ENCODE data around the gene GRID2IP. TPM values are rescaled to one million over a fixed set of nuclear protein-coding genes. Genes with fewer than 3 reads are reported as not detected.

The GRID2IP gene
- total and polyA plus RNA-seq, 4 donors: 0.16 to 0.80 (median 0.50) TPM

GRCh38 chr7:6567886-6568285, 16.6 kb upstream of the GRID2IP start:
- no peak overlapping the region for H3K9ac ChIP-seq (ENCODE audit: insufficient read depth in 1 of 2, low read length in 2 of 2)
- H3K36me3 ChIP-seq (ENCODE audit: control insufficient read depth in 4 of 4, insufficient read depth in 4 of 4, low read length in 4 of 4): no peaks in the 10 kb centered on the region
- DNase-seq (no peak), ATAC-seq (ENCODE audit: insufficient read depth, low FRiP score) (no peak)
- H3K27ac ChIP-seq (ENCODE audit: low read depth in 1 of 2, low read length in 1 of 2): no peak overlapping the region
- 77 to 85% methylated on average over 3 of the region's 3 CpGs for WGBS, 2 donors
- H3K27me3 ChIP-seq (ENCODE audit: control insufficient read depth in 3 of 3, insufficient read depth in 3 of 3, low read length in 2 of 3): no peaks in the 10 kb centered on the region
- H3K4me3 ChIP-seq: no peak overlapping the region
- no peak for TF ChIP-seq CTCF (IDR thresholded peaks at IDR 0.05; ENCODE audit: control extremely low read depth, extremely low read depth)
- no peaks in the 10 kb centered on the region for H3K4me1 ChIP-seq (ENCODE audit: control insufficient read depth in 5 of 5, insufficient read depth in 5 of 5, low read length in 5 of 5)
- no peaks in the 10 kb centered on the region for H3K9me3 ChIP-seq (ENCODE audit: control insufficient read depth in 4 of 4, insufficient read depth in 3 of 4, low read length in 3 of 4)

DNA sequence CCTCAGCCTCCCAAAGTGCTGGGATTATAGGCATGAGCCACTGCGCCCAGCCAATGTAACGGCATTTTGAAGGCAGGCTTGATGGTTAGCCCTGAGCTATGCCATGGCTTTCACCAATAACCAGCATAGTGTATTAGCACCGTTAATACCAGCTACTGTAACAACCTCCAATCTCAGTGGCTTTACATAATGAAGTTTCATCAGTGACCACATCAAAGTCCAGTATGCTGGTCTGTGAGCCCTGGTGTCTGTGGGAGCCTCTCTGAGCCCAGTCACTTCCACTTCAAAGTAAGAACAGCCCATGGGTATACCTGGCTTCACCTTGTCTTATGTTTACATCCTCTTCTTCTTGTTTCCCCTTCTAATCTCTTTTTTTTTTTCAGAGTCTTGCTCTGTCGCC, 14.4 kb upstream of the GRID2IP start:
- H3K36me3 ChIP-seq (ENCODE audit: control insufficient read depth in 4 of 4, insufficient read depth in 4 of 4, low read length in 4 of 4): no peaks in the 10 kb centered on the region
- H3K27ac ChIP-seq (ENCODE audit: low read depth in 1 of 2, low read length in 1 of 2): no peak overlapping the region
- no peak overlapping the region for H3K9ac ChIP-seq (ENCODE audit: insufficient read depth in 1 of 2, low read length in 2 of 2)
- TF ChIP-seq CTCF (IDR thresholded peaks at IDR 0.05; ENCODE audit: control extremely low read depth, extremely low read depth): no peak
- H3K4me3 ChIP-seq: no peak overlapping the region
- H3K27me3 ChIP-seq (ENCODE audit: control insufficient read depth in 3 of 3, insufficient read depth in 3 of 3, low read length in 2 of 3): no peaks in the 10 kb centered on the region
- ATAC-seq (ENCODE audit: insufficient read depth, low FRiP score) (no peak), DNase-seq (no peak)
- no peaks in the 10 kb centered on the region for H3K4me1 ChIP-seq (ENCODE audit: control insufficient read depth in 5 of 5, insufficient read depth in 5 of 5, low read length in 5 of 5)
- no peaks in the 10 kb centered on the region for H3K9me3 ChIP-seq (ENCODE audit: control insufficient read depth in 4 of 4, insufficient read depth in 3 of 4, low read length in 3 of 4)
- 85 to 91% methylated on average over 4 of the region's 4 CpGs for WGBS, 2 donors

GRCh38 chr7:6563936-6564770, 12.9 kb upstream of the GRID2IP start:
- WGBS, 2 donors: 79 to 89% methylated on average over 12 of the region's 12 CpGs
- H3K27ac ChIP-seq (ENCODE audit: low read depth in 1 of 2, low read length in 1 of 2): no peak overlapping the region
- no peak overlapping the region for H3K4me3 ChIP-seq
- DNase-seq: no peak
- H3K27me3 ChIP-seq (ENCODE audit: control insufficient read depth in 3 of 3, insufficient read depth in 3 of 3, low read length in 2 of 3): no peaks in the 10 kb centered on the region
- H3K9ac ChIP-seq (ENCODE audit: insufficient read depth in 1 of 2, low read length in 2 of 2): no peak overlapping the region
- H3K4me1 ChIP-seq (ENCODE audit: control insufficient read depth in 5 of 5, insufficient read depth in 5 of 5, low read length in 5 of 5): no peaks in the 10 kb centered on the region
- H3K9me3 ChIP-seq (ENCODE audit: control insufficient read depth in 4 of 4, insufficient read depth in 3 of 4, low read length in 3 of 4): no peaks in the 10 kb centered on the region
- no peaks in the 10 kb centered on the region for H3K36me3 ChIP-seq (ENCODE audit: control insufficient read depth in 4 of 4, insufficient read depth in 4 of 4, low read length in 4 of 4)
- TF ChIP-seq CTCF (IDR thresholded peaks at IDR 0.05; ENCODE audit: control extremely low read depth, extremely low read depth): no peak
- no peak for ATAC-seq (ENCODE audit: insufficient read depth, low FRiP score)
